SK-N-MC (cell line): Measurements from ENCODE around the gene PARVB.

Source experiments
- EZH2 ChIP-seq: fragments of 200-600 bp; sonication (generic); IDR thresholded peaks from one replicate; pipeline ENCODE4 v1.6.1; 2017; ENCODE audit warnings: antibody characterized with exemption
- POLR2AphosphoS5 ChIP-seq: IDR thresholded peaks from 2 replicates; pipeline ENCODE4 v1.6.1; 2012; ENCODE audit warnings: mild to moderate bottlenecking, low read depth, low read length, borderline replicate concordance

- TF ChIP-seq EZH2 (no peak), POLR2AphosphoS5 (no peak)
These were observed 159.9 kb downstream of the PARVB start for GRCh38 chr22:44184006-44184405.
